Mesenchymal stem cell (in vitro differentiated cells and primary cell): ENCODE data around the gene ZNF609.

ENCODE experiments used
- DNase-seq: peaks from one replicate; pipeline ENCODE4 v3.0.0-alpha.2; 2013
- H2AFZ ChIP-seq: one replicate; pipeline ENCODE4 v1.6.1; 2013; ENCODE audit warnings: low read depth, mild to moderate bottlenecking, control low read depth, inconsistent platforms, low read length, moderate library complexity
- H2AK5ac ChIP-seq: 2 replicates; pipeline ENCODE4 v1.6.1; 2013; ENCODE audit warnings: low read length, moderate library complexity, mild to moderate bottlenecking, inconsistent platforms; ENCODE audit not compliant: severe bottlenecking
- H2BK120ac ChIP-seq: one replicate; pipeline ENCODE4 v1.6.1; 2013; ENCODE audit warnings: low read depth, mild to moderate bottlenecking, inconsistent platforms, low read length, moderate library complexity
- H2BK12ac ChIP-seq, 2 experiments: one replicate each; pipeline ENCODE4 v1.6.1; 2013; ENCODE audit warnings: inconsistent platforms in 2 of 2, low read length in 2 of 2, mild to moderate bottlenecking in 2 of 2, moderate library complexity in 2 of 2, control low read depth in 1 of 2
- H2BK15ac ChIP-seq: one replicate; pipeline ENCODE4 v1.6.1; 2013; ENCODE audit warnings: mild to moderate bottlenecking, low read depth, inconsistent platforms; ENCODE audit not compliant: poor library complexity, severe bottlenecking
- H2BK5ac ChIP-seq: 2 replicates; pipeline ENCODE4 v1.6.1; 2013; ENCODE audit warnings: low read depth, mild to moderate bottlenecking, low read length, control low read depth, inconsistent platforms; ENCODE audit not compliant: poor library complexity, severe bottlenecking
- H3K14ac ChIP-seq, 2 experiments: one replicate each; pipeline ENCODE4 v1.6.1; 2013; ENCODE audit warnings: inconsistent platforms in 2 of 2, low read length in 2 of 2, control low read depth in 1 of 2, mild to moderate bottlenecking in 1 of 2, moderate library complexity in 1 of 2
- H3K18ac ChIP-seq, 2 experiments: one replicate each; pipeline ENCODE4 v1.6.1; 2013; ENCODE audit warnings: inconsistent platforms in 2 of 2, low read length in 2 of 2, control low read depth in 1 of 2, low read depth in 1 of 2, mild to moderate bottlenecking in 1 of 2
- H3K23ac ChIP-seq, 2 experiments: one replicate each; pipeline ENCODE4 v1.6.1; 2013; ENCODE audit warnings: inconsistent platforms in 2 of 2, low read length in 2 of 2, mild to moderate bottlenecking in 2 of 2, moderate library complexity in 2 of 2, control low read depth in 1 of 2
- H3K27ac ChIP-seq: 2 replicates; pipeline ENCODE4 v1.5.1; 2013; ENCODE audit warnings: mild to moderate bottlenecking, moderate library complexity, low read length, control low read depth, inconsistent platforms; ENCODE audit not compliant: poor library complexity, severe bottlenecking
- H3K27me3 ChIP-seq, 2 experiments: 2 replicates each; pipeline versions ENCODE4 v1.6.1 to v1.7.0; 2013; ENCODE audit warnings: low read length in 2 of 2, mild to moderate bottlenecking in 2 of 2, moderate library complexity in 2 of 2, control low read depth in 1 of 2, inconsistent platforms in 1 of 2; ENCODE audit not compliant: control insufficient read depth in 1 of 2, insufficient read depth in 1 of 2
- H3K36me3 ChIP-seq, 2 experiments: 2 replicates each; pipeline versions ENCODE4 v1.6.1 to v1.7.0; 2013; ENCODE audit warnings: low read length in 2 of 2, control low read depth in 1 of 2, inconsistent platforms in 1 of 2, low read depth in 1 of 2, mild to moderate bottlenecking in 1 of 2; ENCODE audit not compliant: insufficient read depth in 2 of 2, control insufficient read depth in 1 of 2
- H3K4ac ChIP-seq, 2 experiments: one replicate each; pipeline ENCODE4 v1.6.1; 2013; ENCODE audit warnings: inconsistent platforms in 2 of 2, low read length in 2 of 2, mild to moderate bottlenecking in 2 of 2, moderate library complexity in 2 of 2, control low read depth in 1 of 2, low read depth in 1 of 2
- H3K4me1 ChIP-seq: 2 replicates; pipeline ENCODE4 v1.6.1; 2013; ENCODE audit warnings: low read depth, low read length, control low read depth; ENCODE audit not compliant: control insufficient read depth, insufficient read depth
- H3K4me2 ChIP-seq: 2 replicates; pipeline ENCODE4 v1.6.1; 2013; ENCODE audit warnings: low read length, mild to moderate bottlenecking, inconsistent platforms; ENCODE audit not compliant: poor library complexity, severe bottlenecking
- H3K4me3 ChIP-seq, 2 experiments: 2 replicates each; pipeline versions ENCODE4 v1.5.1 to v1.7.0; 2013; ENCODE audit warnings: low read length in 2 of 2, mild to moderate bottlenecking in 2 of 2, control low read depth in 1 of 2, low read depth in 1 of 2; ENCODE audit not compliant: insufficient read depth in 1 of 2
- H3K79me1 ChIP-seq: replicated peaks from 2 replicates; pipeline ENCODE4 v1.6.1; 2013; ENCODE audit warnings: mild to moderate bottlenecking, control low read depth, low read length, inconsistent platforms; ENCODE audit not compliant: poor library complexity, severe bottlenecking
- H3K9ac ChIP-seq: 2 replicates; pipeline ENCODE4 v1.7.0; 2013; ENCODE audit warnings: mild to moderate bottlenecking, low read length, moderate library complexity
- H3K9me3 ChIP-seq: 2 replicates; pipeline ENCODE4 v1.7.0; 2013; ENCODE audit warnings: mild to moderate bottlenecking, low read length; ENCODE audit not compliant: control insufficient read depth
- H4K8ac ChIP-seq: one replicate; pipeline ENCODE4 v1.6.1; 2013; ENCODE audit warnings: inconsistent platforms, mild to moderate bottlenecking, low read length, moderate library complexity
- H4K91ac ChIP-seq: one replicate; pipeline ENCODE4 v1.6.1; 2013; ENCODE audit warnings: mild to moderate bottlenecking, low read length, inconsistent platforms
- WGBS: methylation state at CpG from one replicate; pipeline ENCODE4 v1.1.7; 2013; ENCODE audit warnings: mixed read lengths; 5-methylcytosine and 5-hydroxymethylcytosine counted together

ZNF609 gene

DNA sequence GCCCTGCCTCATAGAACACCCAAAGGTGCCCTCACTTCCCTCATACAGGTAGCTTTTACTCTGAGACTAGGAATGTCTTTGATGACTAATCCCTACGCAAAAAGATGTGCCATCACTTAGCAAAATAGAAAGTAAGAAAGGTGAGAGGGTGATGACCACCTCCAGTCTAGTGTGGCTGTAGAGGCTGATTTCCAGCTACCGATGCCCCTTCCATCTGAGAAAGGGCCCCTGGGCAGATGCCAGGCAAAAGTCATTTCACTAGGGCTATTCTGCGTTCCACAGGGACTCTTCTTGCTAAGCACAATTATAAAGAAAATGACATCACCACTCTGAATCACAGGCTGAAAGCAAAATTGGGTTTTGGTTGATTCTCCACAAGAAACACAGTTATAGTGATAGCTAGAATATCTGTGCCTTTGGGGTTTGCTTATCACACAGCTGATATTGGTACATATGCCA, 237.6 kb downstream of the ZNF609 start:
- Histone ChIP-seq H2AFZ (no peak overlapping the region), H4K8ac (no peak overlapping the region), H2BK120ac (no peak overlapping the region), H3K14ac (no peak overlapping the region), H3K18ac (no peak overlapping the region), H3K36me3 (peaks cover 14 to 15% of the 10 kb centered on the region in 2 experiments), H4K91ac (no peak overlapping the region), H3K4me1 (peaks cover 17% of the 10 kb centered on the region), H2BK12ac (no peak overlapping the region), H3K27me3 (no peaks in the 10 kb centered on the region), H3K9me3 (no peaks in the 10 kb centered on the region), H2BK5ac (no peak overlapping the region), H3K4ac (no peak overlapping the region), H3K27ac (peak overlapping the region; percentile 20), H2AK5ac (no peak overlapping the region), H3K79me1 (peaks cover 2% of the 10 kb centered on the region), H3K9ac (peak overlapping the region; percentile 41), H3K23ac (no peak overlapping the region), H3K4me2 (no peak overlapping the region), H2BK15ac (no peak overlapping the region), H3K4me3 (no peak overlapping the region)
- WGBS = 95% methylated on average over 2 of the region's 3 CpGs
- DNase-seq = no peak

DNA sequence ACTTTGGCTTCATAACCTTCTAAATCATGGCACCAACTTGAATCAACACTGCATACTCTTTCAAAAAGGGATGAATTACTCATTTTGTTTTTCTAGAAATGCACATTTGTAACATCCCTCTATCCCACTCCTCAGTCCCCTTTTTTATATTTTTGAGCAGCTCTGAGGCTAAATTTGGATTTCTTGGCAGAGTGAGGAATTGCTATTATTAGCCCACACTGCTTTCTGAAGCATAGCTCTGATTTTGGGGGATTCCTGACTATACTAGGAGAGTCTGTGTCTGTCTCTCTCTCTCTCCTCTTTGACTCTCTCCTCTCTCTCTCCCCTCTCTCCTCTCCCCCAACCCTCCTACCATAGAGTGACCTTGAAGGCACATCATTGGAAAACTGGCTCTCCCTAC, 238.4 kb downstream of the ZNF609 start:
- Histone ChIP-seq H2BK120ac (no peak overlapping the region), H4K91ac (no peak overlapping the region), H3K27me3 (no peaks in the 10 kb centered on the region), H3K4me3 (peak overlapping the region in 1 of 2 experiments; percentile 67), H3K36me3 (peaks cover 10 to 14% of the 10 kb centered on the region in 2 experiments), H3K4ac (no peak overlapping the region), H2BK5ac (no peak overlapping the region), H3K9me3 (no peaks in the 10 kb centered on the region), H3K27ac (peak overlapping the region; percentile 11), H3K4me1 (peaks cover 16% of the 10 kb centered on the region), H2AK5ac (no peak overlapping the region), H3K9ac (no peak overlapping the region), H3K23ac (no peak overlapping the region), H3K14ac (no peak overlapping the region), H4K8ac (no peak overlapping the region), H2AFZ (no peak overlapping the region), H3K18ac (no peak overlapping the region), H3K79me1 (peaks cover 2% of the 10 kb centered on the region), H3K4me2 (peak overlapping the region; percentile 16), H2BK12ac (no peak overlapping the region), H2BK15ac (no peak overlapping the region)
- no peak for DNase-seq

DNA sequence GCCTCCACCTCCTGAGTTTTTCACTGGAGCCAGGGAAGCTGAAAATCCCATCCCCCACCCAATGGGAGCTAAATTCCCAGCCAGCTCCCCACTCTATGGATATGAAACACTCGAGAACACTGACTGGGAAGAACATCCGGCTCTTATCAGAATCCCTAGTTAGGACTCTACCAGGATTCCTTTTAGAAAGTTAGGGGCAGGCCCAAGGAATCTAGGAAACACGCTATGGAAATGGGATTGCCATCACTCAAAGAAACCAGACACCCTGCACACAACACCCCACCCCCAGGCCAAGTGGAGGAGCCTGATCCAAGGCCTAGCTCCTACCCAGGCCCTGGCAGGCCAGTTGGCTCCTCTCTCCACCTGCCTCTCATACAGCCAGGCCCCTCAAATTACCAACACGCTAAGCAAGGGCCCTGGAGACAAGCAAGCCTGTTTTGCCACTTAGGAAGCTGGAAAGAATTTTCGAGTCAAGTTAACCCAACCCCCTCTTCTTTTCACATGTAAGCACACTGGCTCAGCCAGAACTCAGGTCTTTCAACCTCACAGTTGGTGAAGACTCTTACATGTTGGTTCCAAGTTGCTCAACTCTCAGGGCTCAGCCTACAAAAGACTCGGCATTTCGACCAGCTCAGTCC, 239.5 kb downstream of the ZNF609 start:
- peak overlapping the region; percentile 11 for H3K27ac ChIP-seq
- peak overlapping the region in 1 of 2 experiments; percentile 67 for H3K4me3 ChIP-seq
- peaks cover 1 to 14% of the 10 kb centered on the region in 2 experiments for H3K36me3 ChIP-seq
- 20% methylated on average over 7 of the region's 7 CpGs for WGBS
- peak overlapping the region in 1 of 2 experiments; percentile 32 for H3K4ac ChIP-seq
- no peak overlapping the region for H3K23ac ChIP-seq
- H3K4me1 ChIP-seq = peaks cover 16% of the 10 kb centered on the region
- no peak overlapping the region for H2BK12ac ChIP-seq
- H2BK120ac ChIP-seq = no peak overlapping the region
- H2BK5ac ChIP-seq = peak overlapping the region; percentile 48
- H4K8ac ChIP-seq = no peak overlapping the region
- peak overlapping the region in 1 of 2 experiments; percentile 81 for H3K18ac ChIP-seq
- peak; percentile 79 for DNase-seq
- no peaks in the 10 kb centered on the region for H3K27me3 ChIP-seq
- peak overlapping the region in 1 of 2 experiments; percentile 87 for H3K14ac ChIP-seq
- H2AFZ ChIP-seq = no peak overlapping the region
- H3K9ac ChIP-seq = peak overlapping the region; percentile 96
- H3K79me1 ChIP-seq = peaks cover under 1% of the 10 kb centered on the region
- H4K91ac ChIP-seq = no peak overlapping the region
- H2BK15ac ChIP-seq = peak overlapping the region; percentile 44
- peak overlapping the region; percentile 83 for H3K4me2 ChIP-seq
- H2AK5ac ChIP-seq = peak overlapping the region; percentile 26
- H3K9me3 ChIP-seq = no peaks in the 10 kb centered on the region

DNA sequence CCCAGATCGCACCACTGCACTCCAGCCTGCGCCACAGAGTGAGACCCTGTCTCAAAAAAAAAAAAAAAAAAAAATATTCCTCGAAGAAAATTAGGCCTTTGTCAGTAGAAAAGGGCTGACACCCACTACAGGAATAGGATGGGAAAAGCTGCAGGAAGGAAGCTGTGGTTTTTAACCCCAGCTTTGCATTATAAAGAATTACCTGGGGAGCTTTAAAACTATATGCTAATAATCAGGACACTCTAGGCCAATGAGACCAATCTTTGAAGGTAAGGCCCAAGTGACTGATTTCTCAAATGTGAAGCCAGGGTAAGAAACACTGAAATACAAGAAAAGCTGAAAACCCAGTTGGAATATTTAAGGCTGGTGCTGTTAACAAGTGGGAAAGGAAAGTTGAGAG, 240.7 kb downstream of the ZNF609 start:
- no peak overlapping the region for H2AK5ac ChIP-seq
- no peak overlapping the region for H2BK15ac ChIP-seq
- H4K91ac ChIP-seq = no peak overlapping the region
- no peak overlapping the region for H3K23ac ChIP-seq
- H2BK5ac ChIP-seq = no peak overlapping the region
- H3K27ac ChIP-seq = peak overlapping the region; percentile 25
- peaks cover 0 to 6% of the 10 kb centered on the region in 2 experiments for H3K36me3 ChIP-seq
- no peak overlapping the region for H2AFZ ChIP-seq
- no peak overlapping the region for H3K14ac ChIP-seq
- no peak overlapping the region for H4K8ac ChIP-seq
- no peak for DNase-seq
- no peak overlapping the region for H3K4ac ChIP-seq
- H3K4me3 ChIP-seq = peak overlapping the region in 1 of 2 experiments; percentile 86
- no peaks in the 10 kb centered on the region for H3K9me3 ChIP-seq
- 33% methylated on average over 3 of the region's 3 CpGs for WGBS
- no peak overlapping the region for H2BK120ac ChIP-seq
- no peaks in the 10 kb centered on the region for H3K27me3 ChIP-seq
- no peak overlapping the region for H3K18ac ChIP-seq
- H3K4me1 ChIP-seq = peaks cover 16% of the 10 kb centered on the region
- H3K9ac ChIP-seq = peak overlapping the region; percentile 96
- H3K4me2 ChIP-seq = peak overlapping the region; percentile 83
- no peaks in the 10 kb centered on the region for H3K79me1 ChIP-seq
- H2BK12ac ChIP-seq = no peak overlapping the region
